GM21423 (cell line): ENCODE measurements around the gene GPR143.
"Not testable (repeated sequence)": the region's sequence is repeated elsewhere in the genome, so short reads cannot be mapped to it uniquely, and the experiment has no call there.

ENCODE experiments used
- ATAC-seq: cut with Tn5 transposase; IDR thresholded peaks from one replicate; pipeline ENCODE4 v1.9.1; 2021; ENCODE audit warnings: mild to moderate bottlenecking, moderate library complexity; ENCODE audit not compliant: unreplicated experiment

Gene GPR143

DNA sequence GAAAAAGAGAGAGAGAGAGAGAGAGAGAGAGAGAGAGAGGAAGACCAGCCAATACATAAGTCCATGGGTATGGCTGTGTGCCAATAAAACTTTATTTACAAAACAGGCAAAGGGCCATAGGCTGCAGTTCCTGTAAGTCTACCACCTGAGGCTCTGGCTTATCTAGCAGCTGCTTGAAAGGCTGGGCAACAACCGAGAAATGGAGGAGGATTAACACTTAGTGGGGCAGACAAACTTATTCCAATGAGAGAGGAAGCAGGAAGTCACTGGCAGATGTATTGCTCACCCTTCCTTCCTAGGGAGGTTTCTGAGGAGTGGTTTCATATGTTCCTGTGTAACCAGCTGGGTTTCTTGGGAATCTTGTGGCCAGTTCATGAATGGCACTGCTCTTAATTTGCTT, 4.7 kb upstream of the GPR143 start:
- no peak for ATAC-seq

- ATAC-seq: not testable (repeated sequence)
These were observed 2.7 kb upstream of the GPR143 start for GRCh38 chrX:9768321-9768839.

GRCh38 chrX:9767375-9767774, 1.7 kb upstream of the GPR143 start:
- ATAC-seq: no peak

DNA sequence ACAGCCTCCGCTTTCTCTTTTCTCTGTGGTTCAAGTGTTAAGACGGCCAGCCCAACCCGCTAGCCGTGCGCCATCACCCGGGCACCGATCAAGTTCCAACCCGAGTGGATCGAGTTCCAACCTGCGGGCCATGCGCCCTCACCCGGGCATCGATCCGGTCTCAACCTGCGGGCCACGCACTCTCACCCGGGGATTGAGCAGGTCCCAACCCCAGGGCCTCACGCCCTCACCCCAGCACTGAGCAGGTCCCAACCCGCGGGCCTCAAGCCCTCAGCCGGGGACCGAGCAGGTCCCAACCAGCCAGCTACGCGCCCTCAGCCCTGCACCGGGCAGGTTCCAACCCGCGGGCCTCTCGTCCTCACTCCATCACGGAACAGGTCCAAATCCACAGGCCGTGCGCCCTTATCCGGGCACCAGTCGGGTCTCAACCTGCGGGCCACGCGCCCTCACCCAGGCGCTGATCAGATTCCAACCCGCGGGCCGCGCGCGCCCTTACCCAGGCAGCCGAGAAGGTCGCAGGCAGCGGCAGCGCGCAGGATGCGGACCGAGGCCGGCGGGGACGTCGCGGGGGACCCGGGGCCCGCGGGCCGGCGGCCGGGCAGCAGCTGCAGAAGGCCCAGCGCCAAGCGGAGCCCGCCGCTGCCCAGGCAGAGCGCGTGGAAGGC, 443 bp downstream of the GPR143 start:
- no peak for ATAC-seq

- no peak for ATAC-seq
These were observed 6.3 kb downstream of the GPR143 start for GRCh38 chrX:9759337-9759736.

DNA sequence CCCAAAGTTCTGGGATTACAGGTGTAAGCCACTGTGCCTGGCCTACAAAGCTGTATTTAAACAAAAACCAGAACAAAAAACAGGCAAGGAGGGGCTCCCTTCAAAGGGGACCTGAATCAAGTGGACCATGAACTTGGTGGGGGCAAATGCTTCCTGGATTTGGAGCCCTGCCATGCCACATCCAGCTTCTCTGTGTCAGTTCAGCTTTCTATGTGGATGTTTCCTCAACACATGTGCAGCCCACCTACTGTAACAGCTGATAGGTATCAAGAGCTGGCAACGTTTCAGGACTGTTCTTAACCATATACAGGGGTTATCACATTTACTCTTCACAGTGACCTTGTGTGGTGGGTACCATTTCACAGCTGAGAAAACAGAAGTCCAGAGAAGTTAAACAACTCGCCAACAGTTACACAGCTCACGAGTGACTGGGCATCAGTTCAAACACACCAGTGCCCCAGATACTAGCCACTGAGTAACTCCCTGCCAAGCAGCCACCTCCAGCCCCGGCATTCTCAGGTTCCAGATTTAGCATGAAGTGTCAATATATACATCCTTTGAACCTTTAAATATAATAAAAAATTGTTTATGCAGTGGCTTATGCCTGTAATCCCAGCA, 7.5 kb downstream of the GPR143 start:
- no peak for ATAC-seq

- no peak for ATAC-seq
These were observed 8.3 kb downstream of the GPR143 start for GRCh38 chrX:9757366-9757765.

- ATAC-seq: no peak
These were observed 16.4 kb downstream of the GPR143 start for GRCh38 chrX:9749146-9749692.

DNA sequence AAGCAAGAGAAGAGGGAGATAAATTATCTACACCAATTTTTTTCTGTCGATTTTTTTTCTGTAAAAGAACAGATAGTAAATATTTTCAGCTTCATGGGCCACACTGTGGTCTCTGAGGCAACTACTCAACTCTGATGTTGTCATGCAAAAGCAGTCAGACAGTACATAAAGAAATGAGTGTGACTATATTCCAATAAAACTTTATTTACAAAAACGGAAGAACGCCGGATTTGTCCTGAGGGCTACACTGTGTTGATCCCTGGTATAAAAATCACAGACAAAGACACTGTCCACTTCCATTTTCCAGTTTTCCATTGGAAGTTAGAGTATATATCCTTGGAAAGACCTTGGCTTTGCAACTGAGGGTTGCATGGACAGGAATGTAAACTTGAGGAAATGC, 18.0 kb downstream of the GPR143 start:
- ATAC-seq: no peak

DNA sequence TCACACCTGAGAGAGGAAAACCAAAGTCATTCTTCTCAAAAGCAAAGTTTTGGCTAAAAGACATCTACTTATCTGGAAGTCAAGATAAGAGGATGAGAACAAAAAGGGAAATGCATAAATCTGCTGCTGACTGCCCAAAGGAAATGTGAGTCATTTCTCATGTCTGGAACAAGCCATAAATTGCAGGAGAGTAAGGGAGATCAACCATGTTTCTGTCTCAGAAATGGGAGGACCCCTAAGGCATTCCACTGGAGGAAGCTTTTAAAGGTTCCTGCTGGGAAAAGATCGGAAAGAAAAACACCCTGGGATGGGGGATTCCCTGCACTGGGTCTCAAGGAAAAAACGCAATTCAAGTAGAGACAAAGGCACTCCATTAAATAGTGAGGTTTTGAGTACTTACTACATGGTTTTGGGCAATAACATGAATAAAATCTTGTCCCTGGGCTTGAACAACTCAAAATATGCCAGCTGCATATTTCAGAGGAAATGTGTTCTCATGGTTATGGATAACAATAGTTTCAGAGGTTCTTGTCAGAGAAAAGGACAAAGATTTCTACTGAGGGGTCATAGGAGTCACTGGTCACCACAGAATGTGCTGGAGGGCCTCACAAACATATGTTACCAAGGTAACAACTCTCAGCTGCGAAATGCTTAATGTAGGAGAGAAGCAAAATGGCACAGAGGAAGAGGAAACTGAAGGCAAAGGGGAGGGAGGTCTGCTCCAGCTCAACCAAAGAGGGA, 19.3 kb downstream of the GPR143 start:
- ATAC-seq: no peak

DNA sequence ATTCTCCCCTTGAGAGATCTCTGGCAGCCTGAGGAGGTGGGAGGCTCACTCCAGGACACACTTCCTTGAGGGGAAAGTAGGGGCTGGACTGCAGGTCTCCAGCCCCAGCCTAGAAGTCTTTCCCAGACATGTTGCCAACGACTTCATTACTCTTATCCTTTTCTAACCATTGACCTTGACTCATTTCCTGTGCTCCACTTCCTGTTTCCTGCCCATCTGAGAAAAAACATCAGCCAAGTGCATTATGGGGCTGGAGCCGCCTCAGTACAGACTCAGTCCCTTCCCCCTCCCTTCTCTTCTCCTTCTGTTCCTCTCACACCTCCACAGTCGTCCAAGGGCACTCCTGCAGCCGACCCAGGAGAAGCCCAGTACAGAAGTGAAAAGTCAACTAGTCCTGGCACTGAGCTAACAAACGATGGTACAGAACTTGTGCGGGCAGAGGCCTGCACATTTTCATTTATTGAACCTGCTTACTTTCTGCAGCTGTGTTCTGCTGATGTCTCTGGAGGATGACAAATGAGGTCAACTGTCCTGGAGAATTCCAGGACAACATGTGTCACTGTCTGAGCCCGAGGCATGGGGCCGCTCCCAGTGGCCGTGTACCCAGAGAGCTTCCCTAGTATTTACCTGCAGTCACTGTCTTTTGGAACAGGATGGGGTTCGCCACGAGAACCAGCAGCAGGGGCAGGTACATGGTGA, 20.1 kb downstream of the GPR143 start:
- ATAC-seq: no peak

- no peak for ATAC-seq
These were observed 26.5 kb downstream of the GPR143 start for GRCh38 chrX:9739130-9739529.

- ATAC-seq: no peak
These were observed 27.5 kb downstream of the GPR143 start for GRCh38 chrX:9738151-9738550.

DNA sequence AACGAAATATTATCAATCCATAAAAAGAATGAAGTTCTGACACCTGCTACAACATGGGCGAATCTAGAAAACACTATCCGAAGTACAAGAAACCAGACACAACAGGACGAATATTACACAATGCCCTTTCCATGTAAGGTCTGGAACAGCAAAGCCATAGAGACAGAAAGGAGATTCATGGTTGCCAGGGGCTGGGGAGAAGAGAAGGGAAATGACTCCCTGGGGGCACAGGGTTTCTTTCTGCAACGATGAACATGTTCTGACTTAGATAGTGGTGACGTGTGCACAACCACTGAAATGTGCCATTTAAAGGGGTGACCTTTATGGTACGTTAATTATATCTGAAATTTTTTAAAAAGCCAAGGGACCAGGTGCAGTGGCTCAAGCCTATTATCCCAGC, 28.3 kb downstream of the GPR143 start:
- ATAC-seq: no peak

DNA sequence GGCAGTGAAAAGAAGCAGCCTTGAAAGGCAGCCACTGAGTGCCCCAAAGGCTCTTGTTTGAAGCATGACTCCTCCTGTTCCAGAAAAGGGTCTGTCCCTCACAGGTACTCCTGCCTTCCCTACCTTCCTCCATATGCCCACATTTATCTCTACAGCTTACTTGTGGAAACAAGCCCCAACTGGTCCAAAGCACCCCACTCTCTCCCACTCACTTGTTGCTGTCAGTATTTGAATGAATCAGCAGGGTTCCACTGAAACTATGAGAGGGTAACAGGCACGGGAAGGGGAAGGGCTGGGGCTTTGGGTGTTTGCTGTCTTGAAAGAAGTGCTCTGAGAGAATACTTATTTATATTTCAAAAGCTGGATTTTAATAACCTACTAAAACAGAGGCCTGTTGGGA, 34.9 kb downstream of the GPR143 start:
- no peak for ATAC-seq

DNA sequence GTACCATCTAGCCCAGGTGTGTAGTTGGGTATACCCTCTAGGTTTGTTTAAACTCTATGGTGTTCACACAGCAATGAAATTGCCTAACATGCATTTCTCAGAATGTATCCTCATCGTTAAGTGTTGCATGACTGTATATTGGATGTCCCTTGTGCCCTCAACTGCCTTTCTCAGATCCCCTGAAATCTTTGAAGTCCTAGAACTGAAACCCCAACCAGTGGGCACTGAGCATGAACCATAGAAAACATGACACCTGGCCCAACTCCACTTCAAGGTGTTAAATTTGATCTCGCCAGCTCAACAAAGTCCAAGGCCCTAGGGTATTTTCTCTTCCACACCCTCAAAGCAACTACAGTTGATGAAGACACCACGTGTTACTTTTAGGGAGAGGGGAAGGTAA, 35.6 kb downstream of the GPR143 start:
- ATAC-seq: no peak

DNA sequence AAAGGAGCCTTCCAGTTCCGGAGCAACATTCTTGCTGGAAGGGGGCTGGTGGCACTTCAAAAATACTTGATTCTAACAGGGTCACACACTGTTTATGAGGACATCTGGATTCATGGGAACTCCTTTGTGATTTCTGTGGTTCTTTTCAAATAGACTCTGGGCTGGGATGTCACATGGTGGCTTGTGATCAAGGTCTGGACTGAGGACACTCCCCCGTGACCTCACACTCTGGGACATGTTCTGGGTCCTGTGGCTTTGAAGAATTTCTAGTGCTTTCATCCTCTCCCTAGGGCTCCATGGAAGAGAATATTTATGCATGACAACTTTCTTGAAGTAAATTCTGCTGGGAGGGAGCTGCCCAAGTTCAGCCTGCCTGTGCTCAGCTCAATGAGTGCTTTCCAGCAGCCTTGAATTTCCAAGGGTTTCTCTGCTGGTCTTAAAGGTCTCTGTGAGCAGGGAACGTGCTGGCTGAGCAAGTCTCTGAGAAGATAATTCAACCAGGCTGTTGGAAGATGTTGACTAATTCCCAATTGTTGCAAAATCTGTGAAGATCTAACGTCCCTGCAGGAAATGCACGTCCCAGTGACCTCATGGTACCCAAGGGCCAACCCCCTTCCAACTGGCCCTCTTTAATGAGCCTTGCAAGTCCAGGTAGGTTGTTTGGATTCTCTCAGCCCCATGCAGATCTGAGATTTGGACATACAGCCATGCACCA, 36.3 kb downstream of the GPR143 start:
- ATAC-seq: no peak

- no peak for ATAC-seq
These were observed 37.4 kb downstream of the GPR143 start for GRCh38 chrX:9728261-9728660.

DNA sequence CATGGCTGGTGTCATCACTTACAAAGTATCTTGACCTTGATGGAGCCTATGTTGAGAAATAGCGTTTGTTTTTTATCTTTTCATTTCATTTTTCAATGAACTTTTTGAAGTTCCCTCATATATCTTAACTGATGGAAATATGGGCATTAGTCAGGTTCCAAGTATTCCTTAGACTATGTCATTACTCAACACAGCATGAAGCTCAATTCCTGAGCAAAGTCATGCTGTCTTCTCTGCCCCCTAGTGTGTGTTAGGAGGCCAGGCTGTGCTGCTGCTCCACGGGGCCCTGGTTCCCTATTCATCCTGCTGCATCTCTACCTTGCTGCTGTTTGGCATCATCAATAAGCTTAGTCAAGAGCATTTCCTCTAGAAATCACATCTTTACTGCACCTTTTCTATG, 40.9 kb downstream of the GPR143 start:
- no peak for ATAC-seq

- ATAC-seq: no peak
These were observed 48.3 kb downstream of the GPR143 start for GRCh38 chrX:9717376-9717775.

- no peak for ATAC-seq
These were observed 55.3 kb downstream of the GPR143 start for GRCh38 chrX:9710332-9710731.
